GM12878 (cell line): ENCODE results near the gene DLG2. TPM values are rescaled to one million over a fixed set of nuclear protein-coding genes. Genes with fewer than 3 reads are reported as not detected.

Source experiments
- ATAC-seq: fragments of 200-7000 bp; cut with Tn5 transposase; 3 replicates; pipeline ENCODE4 v1.9.1; 2020; ENCODE audit warnings: mild to moderate bottlenecking, moderate library complexity
- BruUV-seq: library from RNA; stranded (reverse); fragments of 400-500 nt; replicated peaks from 2 replicates; lab custom pipeline; 2021; lab: Mats Ljungman, UMichigan
- CTCF ChIA-PET: fragments of 300-600 bp; sonication (Branson Sonifier 250); formaldehyde crosslinking; extraction: SDS; loops from one replicate; lab custom pipeline; 2021; ENCODE audit warnings: inconsistent platforms; lab: Yijun Ruan, JAX
- POLR2A ChIA-PET: fragments of 350-600 bp; formaldehyde crosslinking; extraction: SDS; loops from one replicate; lab custom pipeline; 2021; ENCODE audit warnings: inconsistent platforms; lab: Charles Lee
- RAD21 ChIA-PET: fragments of 300-600 bp; sonication (Branson Sonifier 250); formaldehyde crosslinking; loops from one replicate; lab custom pipeline; 2023; ENCODE audit warnings: antibody characterized with exemption; ENCODE audit not compliant: unreplicated experiment; lab: Charles Lee
- SMC1A ChIA-PET: fragments of 300-600 bp; sonication (Branson Sonifier 250); formaldehyde crosslinking; loops from one replicate; lab custom pipeline; 2023; ENCODE audit not compliant: unreplicated experiment, uncharacterized antibody; lab: Charles Lee
- DNase-seq: peaks from one replicate; pipeline ENCODE4 v3.0.0-alpha.2; 2011; ENCODE audit warnings: low read depth, low spot score
- FAIRE-seq: peaks from 3 replicates; lab custom pipeline; 2011; peaks lifted over from hg19 to GRCh38; lab: Jason Lieb, UNC
- H2AFZ ChIP-seq: 2 replicates; pipeline ENCODE4 v1.6.0; 2011; ENCODE audit warnings: low read depth, low read length, control low read depth; ENCODE audit not compliant: control insufficient read depth
- H3K27ac ChIP-seq: 2 replicates; pipeline ENCODE4 v1.5.1; 2011; ENCODE audit warnings: control low read depth; ENCODE audit not compliant: control insufficient read depth, insufficient read depth
- H3K27me3 ChIP-seq, 2 experiments: replicated peaks in 1 of 2; 2 replicates each; pipeline versions ENCODE4 v1.6.0 to v1.6.1; 2011; ENCODE audit warnings: low read length in 1 of 2; ENCODE audit not compliant: control insufficient read depth in 2 of 2, insufficient read depth in 2 of 2
- H3K36me3 ChIP-seq, 2 experiments: 2 replicates each; pipeline ENCODE4 v1.5.1; 2011; ENCODE audit warnings: low read length in 1 of 2; ENCODE audit not compliant: control insufficient read depth in 2 of 2, insufficient read depth in 2 of 2
- H3K4me1 ChIP-seq: 2 replicates; pipeline ENCODE4 v1.6.1; 2011; ENCODE audit warnings: mild to moderate bottlenecking, low read length, moderate library complexity, mixed read lengths; ENCODE audit not compliant: control insufficient read depth, insufficient read depth
- H3K4me2 ChIP-seq: 2 replicates; pipeline ENCODE4 v1.6.0; 2011; ENCODE audit warnings: control low read depth; ENCODE audit not compliant: control insufficient read depth, insufficient read depth
- H3K4me3 ChIP-seq: fragments of 200-600 bp; sonication (generic); 2 replicates; pipeline ENCODE4 v1.5.1; 2016
- H3K79me2 ChIP-seq: 2 replicates; pipeline ENCODE4 v1.6.0; 2011; ENCODE audit warnings: low read length; ENCODE audit not compliant: control insufficient read depth, insufficient read depth
- H3K9ac ChIP-seq: 2 replicates; pipeline ENCODE4 v1.8.0; 2011; ENCODE audit warnings: low read length, control low read depth, mixed read lengths; ENCODE audit not compliant: control insufficient read depth, insufficient read depth
- H3K9me3 ChIP-seq: replicated peaks from 3 replicates; pipeline ENCODE4 v1.5.1; 2011; ENCODE audit warnings: mild to moderate bottlenecking, low read length; ENCODE audit not compliant: control insufficient read depth, insufficient read depth
- H4K20me1 ChIP-seq: 2 replicates; pipeline ENCODE4 v1.6.0; 2011; ENCODE audit not compliant: control insufficient read depth, insufficient read depth
- BCL11A ChIP-seq: IDR thresholded peaks from 2 replicates; pipeline ENCODE4 v1.6.1; 2011; ENCODE audit warnings: low read depth, low read length
- DPF2 ChIP-seq: fragments of 450-650 bp; IDR thresholded peaks from 2 replicates; pipeline ENCODE4 v1.6.1; 2017; ENCODE audit warnings: mild to moderate bottlenecking
- HCFC1 ChIP-seq: fragments of 150-350 bp; IDR thresholded peaks from 2 replicates; pipeline ENCODE4 v1.6.1; 2014; ENCODE audit warnings: low read length
- KDM1A ChIP-seq: fragments of 200-600 bp; sonication (generic); IDR thresholded peaks from 2 replicates; pipeline ENCODE4 v1.6.1; 2016; ENCODE audit warnings: borderline replicate concordance
- NR2C1 ChIP-seq: fragments of 450-650 bp; IDR thresholded peaks from 2 replicates; pipeline ENCODE4 v1.6.1; 2017; ENCODE audit warnings: antibody characterized with exemption, mild to moderate bottlenecking, moderate library complexity
- NRF1 ChIP-seq: conservative IDR thresholded peaks from 2 replicates; pipeline ENCODE4 v1.6.1; 2011; ENCODE audit warnings: mild to moderate bottlenecking, low read depth, low read length, improper control_type of control experiment
- SMC3 ChIP-seq: IDR thresholded peaks from 2 replicates; pipeline ENCODE4 v1.6.1; 2011; ENCODE audit warnings: low read length, improper control_type of control experiment, borderline replicate concordance
- SP1 ChIP-seq: IDR thresholded peaks from one replicate; pipeline ENCODE4 v1.6.1; 2011; ENCODE audit warnings: low read depth, low read length
- ZBTB11 ChIP-seq: fragments of 450-650 bp; formaldehyde crosslinking; IDR thresholded peaks from 2 replicates; pipeline ENCODE4 v1.5.0; 2022; ENCODE audit warnings: mild to moderate bottlenecking, missing genetic modification characterization
- ZBTB40 ChIP-seq: fragments of 450-650 bp; IDR thresholded peaks from 2 replicates; pipeline ENCODE4 v1.6.1; 2016; ENCODE audit warnings: mild to moderate bottlenecking, moderate library complexity, borderline replicate concordance
- WGBS: methylation state at CpG from one replicate; pipeline ENCODE4 v1.1.6; 2016; ENCODE audit warnings: low lambda C conversion rate; ENCODE audit not compliant: insufficient replicate concordance, insufficient coverage; ENCODE audit errors: missing lambda C conversion rate; 5-methylcytosine and 5-hydroxymethylcytosine counted together
- in situ Hi-C: fragments of 300-500 bp; cut with MboI; formaldehyde crosslinking; loops from 9 replicates; pipeline ENCODE4 v1.14.3; 2018; ENCODE audit warnings: mixed read lengths
- intact Hi-C: fragments of 100-400 bp; cut with micrococcal nuclease; formaldehyde crosslinking; loops from one replicate; pipeline ENCODE4 v1.14.2; 2022; ENCODE audit not compliant: unreplicated experiment
- polyA plus RNA-seq, 11 experiments: library from polyadenylated mRNA; depleted of rRNA in 4 of 11; unstranded in 6 of 11; stranded (reverse) in 5 of 11; fragments of >200 nt; fragmentation: Nextera tagmentation in 4 of 11; fragmentation: Illumina TruSeq in 1 of 11; extraction: Ambion mirVana in 4 of 11; extraction: Trizol in 1 of 11; gene quantifications; 1 replicate in 1 of 11; 2 replicates in 10 of 11; pipeline versions ENCODE4 v1.2.1 to v1.2.3, GENCODE V29; 2011 to 2016; ENCODE audit warnings: inconsistent platforms in 2 of 11, missing spikeins in 2 of 11, low read depth in 1 of 11
- total RNA-seq, 4 experiments: library from RNA; depleted of rRNA in 3 of 4; stranded (reverse); fragments of >200 nt in 3 of 4; fragmentation: Illumina TruSeq in 1 of 4; extraction: Trizol in 1 of 4; gene quantifications; 2 replicates each; pipeline versions ENCODE4 v1.2.1 to v1.2.3, GENCODE V29; 2013 to 2021

Gene DLG2
- total and polyA plus RNA-seq, 10 of the 15 experiments (the other 5 are each of a cell fraction or from before 2014, with no cell fraction given): 0.09 to 0.98 (median 0.35) TPM

GRCh38 chr11:85052636-85053035, 574.5 kb downstream of the DLG2 start:
- H3K36me3 ChIP-seq: no peaks in the 10 kb centered on the region
- H3K4me2 ChIP-seq: no peak overlapping the region
- intact Hi-C loops (no loop called here), in situ Hi-C loops (no loop called here)
- no peak overlapping the region for H3K9ac ChIP-seq
- no peaks in the 10 kb centered on the region for H3K79me2 ChIP-seq
- ATAC-seq (no peak), DNase-seq (no peak), FAIRE-seq (no peak)
- no peak overlapping the region for H3K27ac ChIP-seq
- no TSS peak for BruUV-seq
- TF ChIP-seq SP1 (no peak), DPF2 (no peak)
- ChIA-PET CTCF (no interaction called here), RAD21 (no interaction called here), POLR2A (no interaction called here), SMC1A (no interaction called here)
- no peak overlapping the region for H2AFZ ChIP-seq
- WGBS: 42% methylated on average over 3 of the region's 3 CpGs
- H3K27me3 ChIP-seq: no peaks in the 10 kb centered on the region; a peak in 1 of 4 replicates
- no peaks in the 10 kb centered on the region for H3K9me3 ChIP-seq
- H3K4me3 ChIP-seq: no peak overlapping the region
- H4K20me1 ChIP-seq: no peaks in the 10 kb centered on the region
- no peaks in the 10 kb centered on the region for H3K4me1 ChIP-seq

- H3K9ac ChIP-seq: no peak overlapping the region
- WGBS: 17% methylated on average over 3 of the region's 3 CpGs
- ATAC-seq (no peak), DNase-seq (no peak), FAIRE-seq (no peak)
- H3K4me2 ChIP-seq: no peak overlapping the region
- H3K79me2 ChIP-seq: no peaks in the 10 kb centered on the region
- H3K36me3 ChIP-seq: no peaks in the 10 kb centered on the region
- no peaks in the 10 kb centered on the region for H3K4me1 ChIP-seq
- no peaks in the 10 kb centered on the region for H4K20me1 ChIP-seq
- no peaks in the 10 kb centered on the region for H3K27me3 ChIP-seq
- ChIA-PET RAD21 (no interaction called here), CTCF (no interaction called here), SMC1A (no interaction called here), POLR2A (no interaction called here)
- no peak overlapping the region for H3K27ac ChIP-seq
- no peaks in the 10 kb centered on the region for H3K9me3 ChIP-seq
- intact Hi-C loops (no loop called here), in situ Hi-C loops (no loop called here)
- no peak overlapping the region for H3K4me3 ChIP-seq
- BruUV-seq: no TSS peak
- H2AFZ ChIP-seq: no peak overlapping the region
- TF ChIP-seq NR2C1 (no peak), ZBTB11 (CRISPR knock-in tag) (no peak), HCFC1 (no peak), ZBTB40 (no peak), KDM1A (no peak), SMC3 (no peak), BCL11A (no peak), NRF1 (no peak)
Observed at GRCh38 chr11:85048801-85049200, 578.3 kb downstream of the DLG2 start.
